Esophagus squamous epithelium (tissue), 4 donors: ENCODE results near the gene NCBP2L.

ENCODE experiments used
- POLR2A ChIP-seq, 4 donors: fragments of 450-650 bp; IDR thresholded peaks; one replicate each; pipeline ENCODE4 v1.6.1; 2017; ENCODE audit warnings: antibody characterized with exemption in 4 of 4, mild to moderate bottlenecking in 4 of 4, moderate library complexity in 3 of 4
- TF ChIP-seq, protein P1 (sequence below), 6 experiments: fragments of 450-650 bp in 4 of 6; fragments of 200-600 bp in 2 of 6; sonication (generic) in 2 of 6; IDR thresholded peaks; one replicate each; pipeline ENCODE4 v1.5.1; 2016 to 2019; ENCODE audit warnings: antibody characterized with exemption in 6 of 6, mild to moderate bottlenecking in 4 of 6, moderate library complexity in 4 of 6

DNA sequence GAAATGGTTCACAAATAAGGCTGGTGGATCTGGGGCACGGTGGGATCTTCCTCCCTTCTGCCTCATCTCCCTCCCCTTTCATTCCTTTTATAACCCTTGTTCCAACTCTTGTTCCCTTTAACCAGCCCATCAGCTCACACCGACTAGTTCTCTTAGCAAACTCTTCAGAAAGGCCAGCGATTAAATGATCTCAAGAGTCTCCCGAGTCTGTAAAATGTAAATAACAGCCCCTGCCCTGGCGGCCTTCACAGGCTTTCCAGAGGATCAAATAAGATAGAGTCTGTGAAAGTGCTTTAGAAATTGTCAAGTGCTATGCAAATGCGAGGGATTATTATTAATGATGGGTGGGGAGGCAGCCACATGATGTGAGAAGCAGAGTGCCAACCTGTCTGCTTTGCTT lies 29.0 kb upstream of the NCBP2L start:
- TF ChIP-seq, protein P1, sequence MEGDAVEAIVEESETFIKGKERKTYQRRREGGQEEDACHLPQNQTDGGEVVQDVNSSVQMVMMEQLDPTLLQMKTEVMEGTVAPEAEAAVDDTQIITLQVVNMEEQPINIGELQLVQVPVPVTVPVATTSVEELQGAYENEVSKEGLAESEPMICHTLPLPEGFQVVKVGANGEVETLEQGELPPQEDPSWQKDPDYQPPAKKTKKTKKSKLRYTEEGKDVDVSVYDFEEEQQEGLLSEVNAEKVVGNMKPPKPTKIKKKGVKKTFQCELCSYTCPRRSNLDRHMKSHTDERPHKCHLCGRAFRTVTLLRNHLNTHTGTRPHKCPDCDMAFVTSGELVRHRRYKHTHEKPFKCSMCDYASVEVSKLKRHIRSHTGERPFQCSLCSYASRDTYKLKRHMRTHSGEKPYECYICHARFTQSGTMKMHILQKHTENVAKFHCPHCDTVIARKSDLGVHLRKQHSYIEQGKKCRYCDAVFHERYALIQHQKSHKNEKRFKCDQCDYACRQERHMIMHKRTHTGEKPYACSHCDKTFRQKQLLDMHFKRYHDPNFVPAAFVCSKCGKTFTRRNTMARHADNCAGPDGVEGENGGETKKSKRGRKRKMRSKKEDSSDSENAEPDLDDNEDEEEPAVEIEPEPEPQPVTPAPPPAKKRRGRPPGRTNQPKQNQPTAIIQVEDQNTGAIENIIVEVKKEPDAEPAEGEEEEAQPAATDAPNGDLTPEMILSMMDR (IDR thresholded peaks at IDR 0.05) = no peak
- no peak for TF ChIP-seq POLR2A (IDR thresholded peaks at IDR 0.05)
